Activated effector memory CD4-positive, alpha-beta T cell treated with anti-CD3 and anti-CD28 coated beads, Interleukin-2, amount 50 U/mL, for 16 hours (primary cell): ENCODE data around the gene WWC1.
"Not testable (repeated sequence)": the region's sequence is repeated elsewhere in the genome, so short reads cannot be mapped to it uniquely, and the experiment has no call there.

Experiments used
- DNase-seq: peaks from one replicate; pipeline ENCODE4 v3.0.0-alpha.2; 2020

The WWC1 gene

DNA sequence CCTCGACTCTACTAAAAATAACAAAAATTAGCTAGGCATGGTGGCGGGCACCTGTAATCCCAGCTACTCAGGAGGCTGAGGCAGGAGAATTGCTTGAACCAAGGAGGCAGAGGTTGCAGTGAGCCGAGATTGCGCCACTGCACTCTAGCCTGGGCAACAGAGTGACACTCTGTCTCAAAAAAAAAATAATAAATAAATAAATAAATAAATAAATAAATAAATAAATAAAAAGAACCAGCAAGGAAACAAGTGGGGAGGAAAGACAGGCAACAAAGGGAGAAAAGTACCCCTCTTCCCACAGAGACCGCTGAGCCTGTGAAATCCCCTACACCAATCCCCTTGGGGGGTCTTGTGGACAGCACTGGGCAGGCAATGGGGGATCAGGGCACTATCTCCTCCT lies 4.6 kb upstream of the WWC1 start:
- not testable (repeated sequence) for DNase-seq

DNA sequence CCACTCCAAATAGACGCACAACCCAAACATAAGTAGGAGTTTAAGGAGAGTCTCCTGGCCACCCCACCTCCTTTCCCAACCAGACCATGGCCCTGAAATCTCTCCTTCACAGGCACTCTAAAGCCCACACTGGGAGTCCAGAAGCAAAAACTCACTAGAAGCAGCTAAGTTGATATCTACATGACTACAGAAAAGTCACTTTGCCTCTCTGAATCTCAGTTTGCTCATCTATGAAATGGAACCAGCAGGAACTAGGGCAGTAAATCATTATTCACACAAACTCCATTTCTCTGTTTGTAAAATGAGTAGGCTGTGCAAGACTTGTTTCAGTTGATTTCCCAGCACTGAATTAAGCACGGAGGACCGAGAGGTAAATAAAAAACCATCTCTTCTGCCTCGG lies 4.1 kb upstream of the WWC1 start:
- DNase-seq: no peak

DNA sequence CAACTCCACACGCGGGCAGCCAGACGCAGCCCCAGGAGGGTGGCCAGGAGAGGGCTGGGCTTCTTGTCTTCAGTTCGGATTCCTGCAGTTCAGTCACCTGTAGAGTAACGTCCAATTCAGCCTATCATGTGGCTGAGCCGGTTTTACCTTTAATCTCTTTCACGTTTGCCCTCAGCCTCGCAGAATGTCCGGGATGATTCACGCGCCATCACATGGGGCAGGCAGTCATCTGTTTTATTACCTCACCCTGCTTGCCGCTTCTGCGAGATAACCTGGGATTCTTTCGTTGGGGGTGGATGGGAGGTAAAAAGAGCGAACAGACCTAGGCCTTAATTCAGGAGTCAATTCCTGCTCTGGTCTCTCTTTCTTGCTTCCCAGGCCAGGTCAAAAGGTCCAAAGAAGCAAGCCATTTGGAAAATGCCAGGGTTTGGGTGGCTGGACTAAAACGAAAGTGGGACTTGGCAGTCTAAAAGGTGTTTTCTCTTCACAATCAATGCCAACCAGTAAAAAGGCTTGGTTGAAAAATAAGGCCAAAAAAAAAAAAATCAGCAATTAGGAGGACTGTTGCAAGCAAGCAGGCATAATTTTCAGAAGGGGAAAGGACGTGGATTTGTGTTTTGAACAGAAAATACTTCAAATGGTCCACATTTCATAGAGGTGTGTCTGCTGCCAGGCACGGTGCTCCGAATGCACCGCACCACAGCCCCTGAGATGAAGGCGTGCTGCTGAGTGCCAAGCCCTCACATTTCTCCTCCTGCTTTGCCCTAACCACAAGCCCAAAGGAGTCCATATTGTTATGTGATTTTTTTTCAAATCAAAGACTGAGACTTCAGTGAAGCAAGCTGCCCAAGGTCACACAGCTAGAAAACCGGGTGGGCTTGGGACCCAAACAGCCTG lies 2.8 kb upstream of the WWC1 start:
- no peak for DNase-seq

DNA sequence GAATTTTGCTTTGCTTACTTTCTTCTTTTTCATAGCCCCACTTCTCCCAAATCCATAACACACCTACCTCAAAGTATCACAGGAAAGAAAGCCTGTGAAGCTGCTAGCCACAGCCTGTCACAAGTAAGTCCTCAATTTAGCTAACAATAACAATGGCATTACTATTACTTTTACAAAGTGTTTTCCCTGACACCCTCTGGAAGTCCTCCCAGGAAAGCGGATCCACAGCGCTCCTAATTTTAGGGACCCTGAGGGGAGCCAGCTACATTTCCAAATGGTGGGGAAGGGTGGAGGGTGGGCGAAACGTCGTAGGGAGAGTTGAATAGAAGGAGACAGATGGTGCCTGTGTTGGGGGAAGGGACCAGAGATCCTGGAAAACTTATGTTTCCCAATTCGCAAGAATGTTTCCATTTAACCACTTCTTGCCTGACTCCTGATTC lies 523 bp upstream of the WWC1 start:
- DNase-seq: no peak

DNA sequence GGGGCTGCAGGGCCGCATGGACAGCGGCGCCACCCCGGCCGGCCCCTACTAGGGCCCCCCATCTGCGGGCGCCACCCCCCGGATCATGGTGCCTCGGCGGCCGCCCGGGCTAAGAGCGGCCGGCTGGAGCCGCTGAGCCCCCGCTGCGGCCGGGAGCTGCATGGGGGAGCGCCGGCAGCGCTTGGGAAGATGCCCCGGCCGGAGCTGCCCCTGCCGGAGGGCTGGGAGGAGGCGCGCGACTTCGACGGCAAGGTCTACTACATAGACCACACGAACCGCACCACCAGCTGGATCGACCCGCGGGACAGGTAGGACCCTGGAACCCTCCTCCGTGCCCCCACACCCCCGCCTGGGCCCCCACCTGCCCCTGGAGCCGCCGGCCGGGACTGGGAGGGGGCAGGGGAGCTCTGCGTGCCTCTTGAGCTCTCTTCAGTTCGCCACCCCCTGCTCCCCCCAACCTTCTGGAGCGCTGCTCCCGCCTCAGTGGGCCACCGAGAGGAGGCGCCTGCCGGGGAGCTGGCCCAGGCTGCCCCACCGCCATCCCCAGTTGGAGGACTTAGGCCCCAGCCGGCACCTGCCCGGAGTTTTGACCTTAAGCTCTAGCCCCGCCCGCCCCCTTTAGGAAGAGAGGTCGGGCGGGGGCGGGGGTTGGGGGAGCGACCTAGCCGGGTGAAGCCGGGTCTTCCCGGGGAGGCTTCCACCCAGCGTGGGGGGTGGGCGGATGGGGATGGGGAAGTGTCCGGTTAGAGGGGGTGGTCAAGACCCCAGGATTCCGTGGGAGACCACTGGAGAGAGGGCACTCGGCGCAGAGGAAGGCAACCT lies 730 bp downstream of the WWC1 start:
- DNase-seq: no peak

DNA sequence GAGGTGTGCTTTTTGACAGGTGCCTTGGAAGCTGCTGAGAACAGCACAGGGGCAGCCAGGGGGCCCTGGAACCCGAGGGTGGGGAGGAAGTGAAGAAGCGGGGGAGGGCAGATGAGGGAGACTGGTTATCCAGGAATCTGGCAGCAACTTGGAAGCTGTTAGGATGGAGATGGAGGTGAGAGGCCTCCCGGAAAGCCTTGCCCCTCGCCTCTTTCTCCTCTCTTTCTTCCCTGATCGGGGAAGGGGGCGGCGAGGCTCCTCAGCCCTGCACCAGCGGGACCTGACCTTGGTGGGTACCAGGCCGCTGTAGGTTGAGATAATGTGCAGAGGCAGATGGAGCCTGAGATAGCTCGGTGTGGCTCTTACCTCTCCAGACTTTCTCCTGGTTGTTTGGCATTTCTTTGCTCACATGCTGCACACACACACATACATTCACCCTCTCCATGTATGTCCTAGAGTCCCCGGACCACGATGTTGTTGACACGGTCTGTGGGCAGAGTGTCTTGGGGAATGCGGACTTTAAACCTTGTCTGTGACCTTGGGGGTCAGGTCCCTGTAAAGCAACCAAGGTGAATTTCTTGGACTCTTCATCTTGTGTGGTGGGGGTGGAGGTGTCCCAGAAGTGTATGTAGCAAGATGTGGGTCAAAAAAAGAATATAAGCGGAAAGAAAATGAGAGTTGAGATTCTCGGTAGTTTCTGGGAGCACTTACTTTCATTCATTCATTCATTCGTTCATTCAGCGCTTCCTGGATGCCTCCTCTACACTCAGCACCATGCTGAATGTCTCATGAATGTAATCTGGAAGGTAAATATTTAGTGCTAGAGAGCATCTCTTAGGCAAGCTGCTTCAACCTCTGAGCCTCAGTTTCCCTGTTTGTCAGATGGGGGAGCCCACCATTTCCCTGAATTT lies 1.6 kb downstream of the WWC1 start:
- no peak for DNase-seq

DNA sequence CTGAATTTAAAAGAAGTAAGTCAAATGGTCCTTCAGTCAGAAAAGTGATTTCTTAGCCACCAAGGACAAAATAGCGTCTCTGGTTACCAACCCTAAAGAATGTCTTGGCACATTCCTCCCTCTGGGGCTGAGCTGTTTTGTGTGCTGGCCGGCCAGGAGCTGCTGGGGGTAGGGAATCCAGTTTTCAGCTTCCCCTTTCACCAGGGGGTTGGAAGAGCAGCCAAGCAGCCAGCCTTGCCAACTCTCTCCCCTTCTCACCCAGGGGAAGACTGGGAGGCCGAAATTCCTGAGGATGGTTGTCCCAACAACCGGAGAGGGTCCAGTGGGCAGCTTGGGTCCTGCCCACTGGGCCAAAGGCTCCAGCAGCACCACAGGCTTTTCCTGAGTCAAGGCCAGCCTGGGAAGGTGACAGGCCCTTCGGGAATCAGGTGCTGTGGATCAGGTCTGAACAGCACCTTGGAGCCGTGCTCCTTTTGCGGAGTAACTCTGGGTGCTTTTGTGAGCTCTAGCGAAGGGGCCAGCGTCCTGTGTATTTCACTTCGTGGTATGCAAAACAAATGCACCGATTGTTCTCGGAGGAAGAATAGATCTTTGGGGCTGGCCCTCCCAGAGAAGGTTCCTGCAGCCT lies 4.2 kb downstream of the WWC1 start:
- no peak for DNase-seq

DNA sequence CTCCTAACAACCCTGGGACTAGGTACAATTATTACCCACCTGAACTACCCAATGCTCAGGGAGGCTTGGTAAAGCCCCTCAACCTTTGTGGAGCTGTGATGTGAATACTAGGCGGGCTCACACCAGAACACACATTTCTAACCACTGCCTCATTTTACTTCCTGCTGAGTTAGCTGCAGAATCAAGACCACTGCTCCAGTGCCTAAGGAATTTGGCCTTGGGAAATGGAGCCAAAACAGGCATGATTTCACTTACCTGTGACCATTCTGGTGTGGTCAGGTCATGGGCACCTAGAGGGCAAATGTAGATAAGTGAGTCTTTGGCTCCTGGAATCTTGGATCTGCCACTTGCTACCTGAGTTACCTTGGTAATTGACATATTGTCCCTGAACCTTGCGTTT lies 5.2 kb downstream of the WWC1 start:
- DNase-seq: no peak

DNA sequence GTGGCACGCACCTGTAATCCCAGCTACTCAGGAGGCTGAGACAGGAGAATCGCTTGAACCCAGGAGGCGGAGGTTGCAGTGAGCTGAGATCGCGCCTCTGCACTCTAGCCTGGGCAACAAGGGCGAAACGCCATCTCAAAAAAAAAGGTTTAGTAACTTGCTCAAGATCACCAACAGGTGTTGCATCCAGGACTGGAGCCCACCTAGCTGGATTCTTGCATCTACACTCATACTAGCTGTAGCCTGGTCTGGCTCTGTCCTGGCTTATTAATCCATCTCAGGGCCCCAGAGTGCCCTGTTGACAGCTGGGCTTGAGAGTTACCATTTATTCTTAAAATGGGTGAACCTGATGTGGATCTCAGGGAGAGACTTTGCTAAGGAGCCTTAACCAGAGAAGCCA lies 7.5 kb downstream of the WWC1 start:
- DNase-seq: no peak

DNA sequence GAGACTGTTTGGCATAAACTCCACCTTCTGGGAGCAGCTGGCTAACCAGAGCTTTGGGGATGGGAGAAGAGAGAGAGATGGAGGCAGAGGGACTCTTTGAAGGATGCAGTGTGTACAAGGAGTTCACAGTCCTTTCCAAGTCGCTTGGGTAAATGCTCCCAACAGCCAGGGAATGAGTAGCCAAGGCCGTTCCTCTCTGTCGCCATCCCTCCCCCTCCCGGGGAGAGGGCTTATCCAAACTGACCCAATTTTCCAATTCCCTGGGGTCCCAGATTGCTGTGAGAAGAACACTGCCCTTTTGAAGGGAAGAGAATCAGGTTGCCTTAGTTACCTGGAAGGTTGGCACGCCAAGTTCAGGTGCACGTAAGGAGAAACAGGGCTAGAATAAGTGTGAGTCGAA lies 7.9 kb downstream of the WWC1 start:
- no peak for DNase-seq

DNA sequence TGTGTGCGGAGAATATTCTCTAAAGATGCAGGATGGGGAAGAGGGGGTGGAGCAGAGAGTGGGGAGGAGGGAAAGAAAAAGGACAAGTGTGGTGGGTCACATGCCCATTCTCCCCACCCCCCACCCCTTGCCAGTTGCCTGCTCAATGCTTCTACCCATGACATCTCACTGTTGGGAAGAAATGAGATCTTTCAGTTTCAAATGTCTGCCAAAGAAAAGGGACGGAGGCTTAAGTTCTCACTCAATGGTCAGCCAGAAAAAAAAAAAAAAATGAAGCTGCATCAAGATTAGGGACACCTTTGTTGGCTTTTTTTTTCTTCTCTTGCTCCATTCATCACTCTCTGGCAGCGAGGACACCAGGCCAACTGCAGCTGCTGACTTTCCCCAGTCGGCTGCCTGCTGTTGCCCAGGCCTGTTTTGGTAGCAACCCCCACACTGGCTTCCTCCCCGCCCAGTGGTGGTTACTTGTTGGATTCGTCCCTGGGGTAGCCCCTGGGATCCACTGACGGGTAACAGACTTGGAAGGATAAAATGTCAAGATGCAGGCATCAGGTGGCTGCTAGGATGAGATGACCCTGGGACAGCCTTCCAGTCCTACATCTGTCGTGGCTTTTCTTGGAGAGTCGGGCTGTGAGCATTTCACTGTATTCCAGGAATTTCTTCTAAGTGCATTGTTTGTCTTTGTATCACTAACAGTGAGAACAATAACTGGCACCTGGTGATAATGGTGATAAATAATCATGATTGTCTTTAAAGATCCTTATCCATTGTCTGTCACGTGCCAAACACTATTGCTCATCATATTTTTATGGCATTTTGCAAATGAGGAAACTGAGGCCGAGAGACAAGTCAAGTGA lies 9.1 kb downstream of the WWC1 start:
- DNase-seq: no peak

DNA sequence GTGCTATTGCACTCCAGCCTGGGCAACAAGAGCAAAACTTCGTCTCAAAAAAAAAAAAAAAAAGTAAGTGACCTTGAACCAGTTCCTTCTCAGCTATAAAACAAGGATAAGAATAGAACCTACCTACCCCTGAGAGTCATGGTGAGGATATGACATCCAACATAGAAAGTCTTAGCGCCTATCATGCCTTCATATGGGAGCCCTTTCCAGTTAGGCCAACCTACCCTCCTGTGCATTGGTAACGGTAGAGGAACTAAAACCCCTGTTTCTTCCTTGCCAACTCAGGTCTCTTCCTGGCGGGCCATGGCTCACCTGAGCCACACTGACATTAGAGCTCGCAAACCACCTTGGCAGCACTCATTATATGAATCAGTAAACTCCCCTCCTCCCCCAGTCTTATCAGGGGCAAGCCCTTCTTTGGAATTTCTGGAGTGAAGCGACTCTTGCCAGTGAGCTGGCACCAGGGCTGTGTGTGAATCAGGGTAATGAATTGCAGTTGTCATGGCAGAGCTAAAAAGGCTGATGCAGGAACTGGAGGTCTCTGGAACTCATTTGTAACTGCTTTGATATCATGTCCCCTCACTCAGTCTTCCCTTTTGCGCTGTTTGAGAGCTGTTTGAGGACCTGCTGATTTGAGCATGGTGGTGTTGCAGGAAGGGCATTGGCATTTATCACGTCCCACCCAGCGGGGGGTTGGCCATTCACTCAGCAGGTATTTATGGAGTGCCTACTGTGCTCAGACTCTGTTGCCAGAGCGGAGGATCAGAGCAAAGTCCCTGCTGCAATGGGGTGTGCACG lies 10.3 kb downstream of the WWC1 start:
- DNase-seq: no peak

DNA sequence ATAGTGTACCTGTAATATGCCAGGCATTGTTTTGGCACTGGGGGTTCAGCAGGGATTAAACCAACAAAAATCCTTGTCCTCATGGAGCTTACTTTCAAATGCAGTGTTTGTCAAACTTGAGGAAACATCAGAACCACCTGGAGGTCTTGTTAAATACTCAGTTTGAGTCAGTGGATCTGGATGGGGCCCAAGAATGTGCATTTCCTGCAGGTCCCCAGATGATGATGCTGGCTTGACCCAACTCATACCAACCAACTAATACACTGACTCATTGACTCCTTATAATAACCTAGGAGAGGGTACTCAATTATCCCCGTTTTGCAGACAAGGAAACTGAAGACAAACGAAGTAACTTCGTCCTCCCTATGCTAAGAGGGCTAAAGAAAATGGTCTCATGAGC lies 11.3 kb downstream of the WWC1 start:
- no peak for DNase-seq

DNA sequence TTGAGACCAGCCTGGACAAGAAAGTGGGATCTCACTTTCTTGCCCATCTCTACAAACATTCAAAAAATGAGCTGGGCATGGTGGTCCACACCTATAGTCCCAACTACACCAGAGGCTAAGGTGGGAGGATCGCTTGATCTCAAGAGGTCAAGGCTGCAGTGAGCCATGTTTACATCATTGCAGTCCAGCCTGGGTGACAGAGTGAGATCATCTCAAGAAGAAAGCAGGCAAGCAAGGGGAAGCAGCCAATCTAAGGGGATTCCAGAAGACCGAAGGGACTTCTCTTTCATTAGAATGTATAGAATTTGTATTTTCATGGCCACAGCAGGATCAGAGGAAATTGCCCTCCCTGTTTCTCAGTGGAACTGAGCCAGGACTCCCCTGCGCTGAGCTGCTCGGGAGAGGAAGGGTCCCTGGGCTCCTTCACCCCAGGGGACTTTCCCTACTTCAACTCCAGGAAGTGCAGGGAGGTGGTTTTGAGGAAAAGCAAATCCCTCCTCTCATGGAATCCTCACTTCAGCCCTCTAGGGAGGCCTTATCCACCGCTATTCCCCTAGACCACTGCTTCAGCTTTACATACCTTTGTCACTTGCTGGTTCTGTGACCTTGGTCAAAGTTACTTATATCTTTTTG lies 12.1 kb downstream of the WWC1 start:
- no peak for DNase-seq

DNA sequence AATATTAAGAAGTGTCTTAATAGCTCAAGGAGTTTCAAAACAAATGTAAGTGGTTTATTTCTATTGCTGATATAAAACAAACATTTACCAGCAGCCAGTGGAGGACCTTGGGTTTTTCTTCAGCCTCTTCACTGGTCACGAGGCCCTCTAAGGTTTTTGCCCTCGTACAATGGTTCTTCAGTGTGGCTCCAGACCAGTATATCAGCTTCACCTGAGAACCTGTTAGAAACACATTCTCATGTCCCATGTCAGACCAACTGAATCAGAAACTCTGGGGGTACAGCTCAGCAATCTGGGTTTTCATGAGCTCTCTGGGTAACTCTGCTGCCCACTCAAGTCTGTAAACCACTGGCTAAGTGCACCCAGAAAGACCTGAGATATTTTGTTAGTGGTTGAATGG lies 12.9 kb downstream of the WWC1 start:
- no peak for DNase-seq

DNA sequence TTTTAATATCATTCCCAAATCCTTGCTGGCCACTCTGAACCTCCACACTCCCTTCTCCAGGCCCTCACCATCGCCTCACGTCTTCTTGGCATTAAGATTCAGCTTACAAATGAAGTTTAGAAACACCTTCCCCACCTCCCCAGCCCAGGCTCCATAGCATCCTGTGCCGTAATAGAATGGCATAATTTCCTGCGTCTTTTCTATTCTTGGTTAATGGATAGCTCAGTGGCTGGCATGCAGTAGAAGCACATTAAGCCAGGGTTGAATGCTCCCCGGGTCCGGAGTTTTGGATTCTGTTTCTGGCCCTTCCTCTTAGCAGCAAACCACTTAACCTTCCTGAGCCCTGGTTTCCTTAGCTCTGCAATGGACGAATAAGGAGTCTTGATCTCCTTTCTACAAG lies 13.8 kb downstream of the WWC1 start:
- no peak for DNase-seq

DNA sequence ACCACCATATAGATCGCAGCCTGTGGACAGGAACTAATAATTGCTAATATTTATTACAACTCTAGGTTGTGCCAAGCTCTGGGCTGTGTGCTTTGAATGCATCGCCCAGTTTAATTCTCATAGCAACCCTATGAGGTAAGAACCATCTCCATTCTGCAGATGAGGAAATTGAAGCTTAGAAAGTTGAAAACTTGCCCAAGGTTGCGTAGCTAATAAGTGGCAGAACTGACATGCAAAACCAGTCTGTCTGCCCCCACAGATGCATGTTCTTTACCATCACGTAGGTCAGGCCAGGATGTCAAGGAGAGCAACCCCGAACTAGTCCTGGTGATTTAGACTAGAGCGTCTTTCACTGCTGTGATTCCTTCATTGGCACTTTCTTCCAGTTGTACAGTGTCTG lies 15.6 kb downstream of the WWC1 start:
- no peak for DNase-seq

DNA sequence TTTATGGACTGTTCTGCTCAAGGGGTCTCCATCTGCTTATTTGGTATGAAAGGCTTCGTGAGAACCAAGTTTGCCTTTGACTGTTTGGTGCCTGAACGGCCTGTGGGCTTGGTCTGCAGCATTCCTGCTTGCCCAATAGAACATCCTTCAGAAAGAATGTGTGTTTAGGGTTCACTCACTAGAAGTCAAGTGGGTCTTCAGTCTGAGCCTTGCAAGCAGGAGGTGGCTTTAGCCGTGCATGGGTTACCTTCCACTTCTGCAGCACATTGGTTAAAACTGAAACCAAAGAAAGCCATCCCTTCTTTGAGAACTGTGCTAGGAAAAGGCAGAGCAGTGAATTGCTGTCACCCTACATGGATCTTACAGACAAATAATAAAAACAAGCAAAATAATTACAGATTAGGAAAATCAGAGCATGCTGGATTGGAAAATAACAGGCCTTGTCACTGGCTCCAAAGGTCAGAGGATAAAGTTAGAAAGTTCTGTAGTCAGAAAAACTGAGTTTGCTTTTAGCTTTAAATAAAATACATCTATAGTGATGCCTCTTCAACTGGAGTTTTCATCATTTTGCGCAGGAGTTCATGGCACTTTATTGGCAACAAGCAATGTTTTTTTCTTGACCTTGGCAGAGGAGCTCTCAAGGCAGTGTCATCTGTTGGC lies 16.6 kb downstream of the WWC1 start:
- no peak for DNase-seq

DNA sequence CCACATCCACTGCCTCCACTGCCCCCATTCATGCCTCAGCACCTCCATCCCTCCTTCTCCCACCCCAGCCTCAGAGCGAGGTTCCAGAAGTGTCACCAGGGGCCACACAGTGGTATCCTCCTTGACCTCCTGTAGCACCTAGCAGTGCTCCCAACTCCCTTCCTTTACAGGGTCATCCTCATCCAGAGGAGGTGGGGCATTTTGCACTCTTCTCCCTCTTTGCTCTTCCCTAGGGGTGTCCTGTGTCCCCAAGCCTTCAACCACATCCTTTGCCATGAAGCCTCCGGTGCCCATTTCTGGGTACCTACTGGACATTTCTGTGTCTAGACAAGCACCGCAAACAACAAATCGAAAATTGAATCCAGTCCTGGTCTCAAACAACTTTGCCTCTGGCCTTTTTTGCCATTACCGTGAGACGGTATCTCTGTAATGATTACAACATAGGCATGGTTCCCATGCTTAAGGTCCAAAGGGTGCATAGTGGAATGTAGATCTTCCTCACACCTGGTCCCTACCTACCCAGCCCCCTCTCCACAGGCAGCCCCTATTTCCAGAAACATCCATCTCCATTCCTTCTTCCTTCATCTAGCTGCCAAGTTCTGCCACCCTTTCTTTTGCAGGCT lies 17.6 kb downstream of the WWC1 start:
- no peak for DNase-seq
